IMR-90 (cell line): ENCODE measurements around the gene NR0B2.
A peak's percentile ranks its signal among the peaks of the same experiment; 100 is the strongest.

Experiments used
- CTCF ChIP-seq: conservative IDR thresholded peaks from 2 replicates; pipeline ENCODE4 v1.5.1; 2012; ENCODE audit warnings: mild to moderate bottlenecking, low read depth, low read length, improper control_type of control experiment
- FOS ChIP-seq: fragments of 150-350 bp; IDR thresholded peaks from 2 replicates; pipeline ENCODE4 v1.6.1; 2016; ENCODE audit warnings: low read depth, low read length
- MAZ ChIP-seq: IDR thresholded peaks from 2 replicates; pipeline ENCODE4 v1.6.1; 2012; ENCODE audit warnings: low read depth, mild to moderate bottlenecking, low read length, improper control_type of control experiment, moderate library complexity, borderline replicate concordance
- MXI1 ChIP-seq: IDR thresholded peaks from 2 replicates; pipeline ENCODE4 v1.6.1; 2012; ENCODE audit warnings: low read depth, mild to moderate bottlenecking, low read length, moderate library complexity, borderline replicate concordance
- POLR2A ChIP-seq: IDR thresholded peaks from 2 replicates; pipeline ENCODE4 v1.6.1; 2012; ENCODE audit warnings: mild to moderate bottlenecking, low read depth, low read length
- USF2 ChIP-seq: fragments of 150-350 bp; IDR thresholded peaks from 2 replicates; pipeline ENCODE4 v1.6.1; 2017; ENCODE audit warnings: mild to moderate bottlenecking, antibody characterized with exemption, low read length, low read depth
- TF ChIP-seq, protein P1 (sequence below): fragments of 150-350 bp; IDR thresholded peaks from 2 replicates; pipeline ENCODE4 v1.6.1; 2016; ENCODE audit warnings: low read depth, mild to moderate bottlenecking, low read length, moderate library complexity, borderline replicate concordance

GRCh38 chr1:26961826-26962225, 48.1 kb upstream of the NR0B2 start:
- TF ChIP-seq USF2: no peak
- TF ChIP-seq FOS: peak; percentile 80
- no peak for TF ChIP-seq CTCF
- no peak for TF ChIP-seq POLR2A
- no peak for TF ChIP-seq MXI1
- no peak for TF ChIP-seq MAZ
- TF ChIP-seq, protein P1, sequence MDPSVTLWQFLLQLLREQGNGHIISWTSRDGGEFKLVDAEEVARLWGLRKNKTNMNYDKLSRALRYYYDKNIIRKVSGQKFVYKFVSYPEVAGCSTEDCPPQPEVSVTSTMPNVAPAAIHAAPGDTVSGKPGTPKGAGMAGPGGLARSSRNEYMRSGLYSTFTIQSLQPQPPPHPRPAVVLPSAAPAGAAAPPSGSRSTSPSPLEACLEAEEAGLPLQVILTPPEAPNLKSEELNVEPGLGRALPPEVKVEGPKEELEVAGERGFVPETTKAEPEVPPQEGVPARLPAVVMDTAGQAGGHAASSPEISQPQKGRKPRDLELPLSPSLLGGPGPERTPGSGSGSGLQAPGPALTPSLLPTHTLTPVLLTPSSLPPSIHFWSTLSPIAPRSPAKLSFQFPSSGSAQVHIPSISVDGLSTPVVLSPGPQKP: no peak
